ENCODE measurements around the gene TEAD1. TPM values are rescaled to one million over a fixed set of nuclear protein-coding genes. Genes with fewer than 3 reads are reported as not detected.

Gene TEAD1
- total RNA-seq, 1 donor from 2014 or later, result 163 TPM

- Mint-ChIP-seq H3K4me1 (peaks cover 80% of the 10 kb centered on the region), H3K4me3 (no peak overlapping the region), H3K27me3 (ENCODE audit: low read depth) (no peaks in the 10 kb centered on the region), H3K36me3 (no peaks in the 10 kb centered on the region), H3K9me3 (no peaks in the 10 kb centered on the region), H3K27ac (peak overlapping the region; percentile 91)
- TF ChIP-seq CTCF (IDR thresholded peaks at IDR 0.05; ENCODE audit: unreplicated experiment), result no peak
- DNase-seq (ENCODE audit: low spot score in 2 of 2, unreplicated experiment in 2 of 2), result no peak
Measured at GRCh38 chr11:12750181-12750580, 76.0 kb downstream of the TEAD1 start.

- no peak overlapping the region for H3K4me3 Mint-ChIP-seq
- H3K4me1 Mint-ChIP-seq, result peaks cover 81% of the 10 kb centered on the region
- H3K36me3 Mint-ChIP-seq, result no peaks in the 10 kb centered on the region
- DNase-seq (ENCODE audit: low spot score in 2 of 2, unreplicated experiment in 2 of 2), result no peak
- no peak for TF ChIP-seq CTCF (IDR thresholded peaks at IDR 0.05; ENCODE audit: unreplicated experiment)
- H3K27ac Mint-ChIP-seq, result peak overlapping the region; percentile 88
- no peaks in the 10 kb centered on the region for H3K9me3 Mint-ChIP-seq
- H3K27me3 Mint-ChIP-seq (ENCODE audit: low read depth), result no peaks in the 10 kb centered on the region
Measured at GRCh38 chr11:12752868-12753524, 78.8 kb downstream of the TEAD1 start.

- no peaks in the 10 kb centered on the region for H3K36me3 Mint-ChIP-seq
Measured at GRCh38 chr11:12754021-12754420, 79.8 kb downstream of the TEAD1 start.

GRCh38 chr11:12754582-12755234 is 80.5 kb downstream of the TEAD1 start:
- Mint-ChIP-seq H3K4me3 (no peak overlapping the region), H3K4me1 (peaks cover 68% of the 10 kb centered on the region), H3K36me3 (no peaks in the 10 kb centered on the region), H3K9me3 (no peaks in the 10 kb centered on the region), H3K27ac (peak overlapping the region; percentile 88), H3K27me3 (ENCODE audit: low read depth) (no peaks in the 10 kb centered on the region)
- TF ChIP-seq CTCF (IDR thresholded peaks at IDR 0.05; ENCODE audit: unreplicated experiment), result no peak
- DNase-seq (ENCODE audit: low spot score in 2 of 2, unreplicated experiment in 2 of 2), result no peak

More at GRCh38 chr11:12754021-12754420, 79.8 kb downstream of the TEAD1 start:
- no peak for DNase-seq (ENCODE audit: low spot score in 2 of 2, unreplicated experiment in 2 of 2)
- TF ChIP-seq CTCF (IDR thresholded peaks at IDR 0.05; ENCODE audit: unreplicated experiment), result no peak
- Mint-ChIP-seq H3K9me3 (no peaks in the 10 kb centered on the region), H3K4me3 (no peak overlapping the region), H3K27me3 (ENCODE audit: low read depth) (no peaks in the 10 kb centered on the region), H3K4me1 (peaks cover 71% of the 10 kb centered on the region), H3K27ac (peak overlapping the region; percentile 88)

GRCh38 chr11:12755510-12756453 is 81.6 kb downstream of the TEAD1 start:
- Mint-ChIP-seq H3K27ac (peak overlapping the region; percentile 62), H3K36me3 (no peaks in the 10 kb centered on the region), H3K9me3 (no peaks in the 10 kb centered on the region), H3K4me1 (peaks cover 68% of the 10 kb centered on the region), H3K4me3 (no peak overlapping the region), H3K27me3 (ENCODE audit: low read depth) (no peaks in the 10 kb centered on the region)
- DNase-seq (ENCODE audit: low spot score in 2 of 2, unreplicated experiment in 2 of 2), result no peak
- TF ChIP-seq CTCF (IDR thresholded peaks at IDR 0.05; ENCODE audit: unreplicated experiment), result no peak
